ENCODE measurements around the gene SLC15A1.
"Not testable (repeated sequence)": the region's sequence is repeated elsewhere in the genome, so short reads cannot be mapped to it uniquely, and the experiment has no call there.

SLC15A1 gene

GRCh38 chr13:98652721-98653462 is 99.6 kb downstream of the SLC15A1 start:
- DNase-seq: no peak

GRCh38 chr13:98652276-98652675 is 100.2 kb downstream of the SLC15A1 start:
- no peak for DNase-seq

- no peak for DNase-seq
Observed at GRCh38 chr13:98651744-98652143, 100.7 kb downstream of the SLC15A1 start.

GRCh38 chr13:98650396-98651107 is 101.9 kb downstream of the SLC15A1 start:
- no peak for DNase-seq

- no peak for DNase-seq
Observed at GRCh38 chr13:98649861-98650260, 102.6 kb downstream of the SLC15A1 start.

GRCh38 chr13:98648686-98649085 is 103.8 kb downstream of the SLC15A1 start:
- DNase-seq: no peak

- no peak for DNase-seq
Observed at GRCh38 chr13:98648141-98648540, 104.3 kb downstream of the SLC15A1 start.

- DNase-seq: no peak
Observed at GRCh38 chr13:98647121-98647520, 105.4 kb downstream of the SLC15A1 start.

GRCh38 chr13:98643479-98643878 is 109.0 kb downstream of the SLC15A1 start:
- DNase-seq: no peak

- no peak for DNase-seq
Observed at GRCh38 chr13:98641075-98641474, 111.4 kb downstream of the SLC15A1 start.

GRCh38 chr13:98639785-98640184 is 112.7 kb downstream of the SLC15A1 start:
- DNase-seq: not testable (repeated sequence)

- DNase-seq: not testable (repeated sequence)
Observed at GRCh38 chr13:98638352-98638751, 114.1 kb downstream of the SLC15A1 start.

Data from GF-D8 (cell line).